ENCODE data around the gene BRI3. TPM values are rescaled to one million over a fixed set of nuclear protein-coding genes. Genes with fewer than 3 reads are reported as not detected.
"Not testable (repeated sequence)": the region's sequence is repeated elsewhere in the genome, so short reads cannot be mapped to it uniquely, and the experiment has no call there.

BRI3 gene
- total RNA-seq, 1 experiment from 2014 or later: 84.4 TPM

DNA sequence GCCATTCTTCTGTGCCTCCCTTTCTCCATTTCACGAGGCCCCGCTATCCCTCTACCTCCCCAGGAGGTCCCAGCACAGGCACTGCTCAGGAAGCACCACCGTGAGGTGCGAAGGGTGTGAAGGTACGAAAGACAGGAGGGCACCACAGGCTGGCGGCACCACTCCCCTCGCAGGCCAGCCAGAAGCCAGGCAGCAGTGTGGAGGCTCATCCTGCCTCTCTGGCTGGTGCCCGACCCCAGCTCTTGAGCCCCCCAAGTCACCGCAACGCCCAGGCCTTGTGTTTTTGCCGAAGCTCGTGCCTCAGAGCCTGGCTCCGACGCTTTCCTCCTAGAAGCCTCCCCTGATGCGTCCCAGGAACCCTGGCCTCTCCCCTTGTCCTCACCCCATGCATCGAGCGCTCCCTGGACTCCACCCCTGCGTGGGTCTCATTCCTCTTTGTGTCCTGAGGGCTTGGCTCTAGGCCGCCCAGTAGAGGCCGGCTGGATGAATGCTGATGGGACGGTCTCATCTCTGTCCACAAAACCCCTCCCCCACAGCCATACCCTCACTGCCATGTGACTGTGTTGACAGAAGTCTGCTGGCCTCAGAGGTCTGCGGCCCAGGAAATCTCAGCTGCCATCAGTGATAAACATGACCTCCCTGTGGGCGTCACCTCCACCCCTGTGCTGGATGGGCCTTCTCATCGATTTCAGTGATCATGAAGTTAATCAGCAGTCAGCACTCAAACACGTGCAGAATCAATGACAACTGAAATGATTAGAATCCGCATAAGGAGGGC lies 19.3 kb downstream of the BRI3 start:
- in situ Hi-C loops (cut with HindIII; ENCODE audit: low pct_unique_long_range_greater_than_20kb, low sequenced_read_pairs): no loop called here
- DNase-seq (ENCODE audit: low read depth): no peak

DNA sequence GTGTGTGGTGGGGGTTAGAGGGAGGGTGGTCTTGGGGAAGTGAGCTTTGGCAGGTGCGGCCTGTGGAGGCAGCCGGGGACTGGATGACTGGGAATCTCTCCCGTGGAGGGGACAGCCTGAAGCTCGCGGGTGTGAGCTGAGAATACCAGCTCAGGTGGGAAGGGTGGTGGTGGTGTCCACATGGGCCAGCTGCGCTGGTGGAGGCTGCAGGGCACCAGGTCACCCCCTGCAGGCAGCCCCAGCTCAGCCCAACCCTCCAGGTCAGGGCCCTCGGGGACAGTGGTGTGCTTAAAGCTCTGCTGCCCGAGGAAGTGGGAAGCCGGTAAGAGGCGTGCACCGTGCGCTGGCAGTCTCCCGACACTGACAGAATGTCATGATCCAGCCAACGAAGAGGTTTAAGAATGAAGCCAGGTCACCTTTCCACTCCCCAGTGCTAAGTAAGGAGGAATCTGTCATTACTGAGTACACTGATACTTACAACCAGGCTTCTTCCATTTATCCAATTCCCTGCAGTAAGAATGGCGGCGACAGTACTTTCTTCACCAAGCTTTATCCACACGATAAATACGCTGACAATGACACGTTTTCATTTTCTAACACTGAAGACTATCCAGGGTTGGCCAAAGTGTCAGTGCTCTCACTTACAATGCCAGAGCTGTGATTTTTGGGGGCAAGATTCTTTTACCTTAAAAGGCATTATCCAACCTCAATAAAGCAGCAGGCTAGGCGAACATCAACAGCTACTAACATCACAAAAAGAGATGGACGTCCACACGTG lies 20.4 kb downstream of the BRI3 start:
- DNase-seq (ENCODE audit: low read depth): no peak
- in situ Hi-C loops (cut with HindIII; ENCODE audit: low pct_unique_long_range_greater_than_20kb, low sequenced_read_pairs): no loop called here

DNA sequence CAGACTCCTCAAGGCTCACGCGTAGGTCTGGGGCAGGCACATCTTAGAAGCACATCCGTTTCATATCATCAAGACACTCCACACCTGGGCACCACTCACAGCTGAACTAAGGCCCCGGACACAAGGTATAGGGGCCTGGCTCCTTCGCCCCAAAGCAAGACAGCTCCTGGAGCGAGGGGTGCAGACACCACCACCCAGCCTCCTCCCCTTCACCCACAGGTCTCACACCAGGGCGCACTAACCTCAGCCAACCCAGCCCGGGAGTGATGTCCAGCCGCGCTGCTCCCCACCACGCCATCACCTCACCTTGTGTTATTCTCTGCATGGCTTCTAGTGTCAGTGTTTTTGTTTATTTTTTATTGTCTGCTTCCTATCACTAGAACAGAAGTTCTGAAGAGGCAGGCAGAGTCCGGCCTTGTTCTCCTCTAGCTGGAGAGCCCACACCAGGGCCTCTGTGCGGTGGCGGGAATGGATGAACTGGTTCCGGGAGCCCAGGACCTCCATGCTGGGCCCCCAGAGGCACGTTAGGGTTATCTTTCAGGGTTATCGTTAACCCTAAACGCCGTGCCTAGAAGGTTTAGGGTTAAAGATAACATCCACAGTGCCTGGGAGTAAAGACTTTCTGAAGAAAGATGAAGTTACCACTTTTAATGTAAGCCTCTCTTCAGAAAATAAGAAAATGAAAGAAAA lies 21.8 kb downstream of the BRI3 start:
- DNase-seq (ENCODE audit: low read depth): no peak
- in situ Hi-C loops (cut with HindIII; ENCODE audit: low pct_unique_long_range_greater_than_20kb, low sequenced_read_pairs): no loop called here

DNA sequence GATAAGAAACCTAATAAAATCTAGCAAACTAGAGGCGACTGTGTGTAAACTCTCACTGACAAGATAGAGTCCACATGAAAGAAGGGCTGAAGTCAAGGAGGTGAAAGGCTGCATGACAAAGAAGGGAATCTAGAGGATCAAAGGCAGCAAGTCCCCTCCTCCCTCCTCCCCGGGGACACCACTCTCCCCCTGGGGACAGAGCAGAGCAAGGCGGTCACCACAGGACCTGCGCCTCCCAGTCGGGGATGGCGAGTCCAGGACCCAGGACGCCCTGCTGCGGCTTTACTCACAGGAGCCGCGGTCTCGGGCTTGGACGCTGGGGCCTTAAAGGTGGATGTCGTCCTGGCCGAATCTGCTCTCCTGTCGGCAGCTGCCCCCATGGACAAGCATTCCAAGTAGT lies 22.4 kb downstream of the BRI3 start:
- DNase-seq (ENCODE audit: low read depth): no peak
- in situ Hi-C loops (cut with HindIII; ENCODE audit: low pct_unique_long_range_greater_than_20kb, low sequenced_read_pairs): no loop called here

DNA sequence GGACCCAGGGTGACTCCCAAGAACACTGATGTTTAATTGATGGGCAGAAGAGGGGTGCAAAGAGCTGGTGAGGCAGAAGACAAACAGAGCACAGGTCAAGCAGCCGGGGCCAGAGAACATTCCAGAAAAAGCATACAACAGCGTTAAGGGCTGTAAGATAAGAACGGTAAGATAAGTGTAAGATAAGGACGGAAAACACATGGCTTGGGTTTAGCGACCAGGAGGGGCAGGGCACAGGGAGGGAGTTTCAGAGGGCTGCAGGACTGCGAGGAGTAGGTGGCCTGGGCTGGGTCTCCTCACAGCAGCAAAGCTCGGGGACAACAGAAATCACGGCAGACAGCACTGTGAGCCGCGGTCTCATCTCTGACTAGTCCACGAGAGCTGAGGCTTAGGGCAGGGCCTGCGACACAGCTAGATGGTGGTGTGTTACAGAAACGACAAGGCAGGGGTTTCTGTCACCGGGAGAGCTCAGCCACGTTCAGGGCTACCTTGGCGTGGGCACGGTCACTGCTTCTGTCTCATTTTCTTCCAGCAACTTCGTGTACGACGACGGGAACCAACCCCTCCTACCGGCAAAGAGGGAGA lies 24.6 kb downstream of the BRI3 start:
- no peak for DNase-seq (ENCODE audit: low read depth)
- in situ Hi-C loops (cut with HindIII; ENCODE audit: low pct_unique_long_range_greater_than_20kb, low sequenced_read_pairs): no loop called here

DNA sequence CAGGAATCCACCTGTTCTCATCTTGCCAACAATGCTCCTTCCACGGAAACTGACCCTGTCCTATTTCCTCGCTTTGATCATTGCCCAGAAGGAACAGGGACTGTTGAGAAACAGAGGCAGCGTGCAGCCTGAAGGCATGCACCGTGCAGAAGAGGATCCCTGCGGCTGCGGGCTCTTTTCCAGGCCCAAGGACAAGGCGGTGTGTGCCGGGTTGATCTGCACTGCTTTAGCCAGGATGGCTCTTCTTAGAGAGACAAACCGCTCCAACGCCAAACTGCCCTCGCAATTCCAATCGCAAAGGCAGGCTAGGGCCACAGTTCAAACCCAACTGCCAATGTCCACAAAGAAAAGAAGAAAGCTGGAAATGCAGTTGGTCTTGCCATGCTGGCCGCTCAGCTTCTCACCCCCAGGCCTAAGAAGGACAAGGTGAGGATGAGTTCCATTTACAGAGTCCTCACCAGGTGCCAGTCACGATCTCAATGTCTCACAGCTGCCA lies 26.5 kb downstream of the BRI3 start:
- DNase-seq (ENCODE audit: low read depth): no peak
- in situ Hi-C loops (cut with HindIII; ENCODE audit: low pct_unique_long_range_greater_than_20kb, low sequenced_read_pairs): no loop called here

DNA sequence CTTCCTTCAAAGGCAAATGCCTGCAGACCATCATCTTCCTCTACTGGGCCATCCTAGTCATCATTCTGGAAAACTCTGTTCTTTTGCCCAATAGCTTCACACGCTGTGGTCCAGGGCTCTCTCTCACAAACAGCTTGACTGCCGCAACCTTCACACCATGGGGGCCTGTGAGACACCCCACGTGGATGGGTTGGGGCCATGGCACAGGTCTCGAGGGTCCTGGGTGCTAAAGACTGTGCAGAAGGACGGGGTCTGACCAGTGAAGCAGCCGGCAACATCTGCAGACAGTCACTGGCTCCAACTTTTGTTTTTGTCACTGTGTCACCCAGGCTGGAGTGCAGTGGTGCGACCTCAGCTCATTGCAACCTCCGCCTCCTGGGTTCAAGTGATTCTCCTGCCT lies 28.1 kb downstream of the BRI3 start:
- no peak for DNase-seq (ENCODE audit: low read depth)
- in situ Hi-C loops (cut with HindIII; ENCODE audit: low pct_unique_long_range_greater_than_20kb, low sequenced_read_pairs): no loop called here

DNA sequence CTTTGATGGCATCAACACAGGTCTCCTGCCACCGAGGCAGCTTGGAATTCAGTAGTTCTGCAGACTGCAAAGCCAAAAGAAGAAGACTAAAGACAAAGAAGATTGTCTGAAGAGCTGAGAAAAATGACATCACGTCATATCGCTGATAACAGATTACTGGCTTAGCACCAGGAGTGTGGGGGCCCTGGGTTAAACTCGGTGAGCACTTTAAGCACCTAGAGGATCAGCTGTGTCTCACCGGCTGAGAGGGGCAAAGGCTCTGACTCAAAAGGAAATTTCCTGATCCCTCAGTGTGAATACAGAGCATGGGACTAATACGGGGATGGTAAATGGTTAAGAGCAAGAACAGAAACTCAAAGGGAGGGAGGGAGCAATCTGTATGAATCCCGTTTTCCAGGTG lies 30.7 kb downstream of the BRI3 start:
- in situ Hi-C loops (cut with HindIII; ENCODE audit: low pct_unique_long_range_greater_than_20kb, low sequenced_read_pairs): no loop called here
- DNase-seq (ENCODE audit: low read depth): no peak

DNA sequence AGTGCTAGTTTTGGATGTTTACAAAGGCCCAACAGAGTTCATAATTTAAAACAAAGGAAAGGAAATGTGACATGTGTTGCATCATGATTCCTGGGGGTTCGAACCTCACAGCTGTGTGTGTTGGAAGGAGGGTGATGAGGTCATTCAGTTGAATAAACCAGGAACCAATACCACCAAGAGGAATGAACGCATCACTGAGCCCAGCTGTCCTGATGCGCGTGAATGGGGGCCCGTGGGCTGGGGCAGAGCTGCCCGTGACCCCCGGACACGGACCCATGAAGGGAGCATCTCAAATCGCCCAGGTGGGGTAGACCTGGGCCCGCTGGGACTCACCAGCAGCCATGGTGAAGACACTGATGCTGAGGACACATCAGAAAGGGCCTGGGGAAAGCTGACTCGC lies 33.0 kb downstream of the BRI3 start:
- in situ Hi-C loops (cut with HindIII; ENCODE audit: low pct_unique_long_range_greater_than_20kb, low sequenced_read_pairs): no loop called here
- DNase-seq (ENCODE audit: low read depth): no peak

DNA sequence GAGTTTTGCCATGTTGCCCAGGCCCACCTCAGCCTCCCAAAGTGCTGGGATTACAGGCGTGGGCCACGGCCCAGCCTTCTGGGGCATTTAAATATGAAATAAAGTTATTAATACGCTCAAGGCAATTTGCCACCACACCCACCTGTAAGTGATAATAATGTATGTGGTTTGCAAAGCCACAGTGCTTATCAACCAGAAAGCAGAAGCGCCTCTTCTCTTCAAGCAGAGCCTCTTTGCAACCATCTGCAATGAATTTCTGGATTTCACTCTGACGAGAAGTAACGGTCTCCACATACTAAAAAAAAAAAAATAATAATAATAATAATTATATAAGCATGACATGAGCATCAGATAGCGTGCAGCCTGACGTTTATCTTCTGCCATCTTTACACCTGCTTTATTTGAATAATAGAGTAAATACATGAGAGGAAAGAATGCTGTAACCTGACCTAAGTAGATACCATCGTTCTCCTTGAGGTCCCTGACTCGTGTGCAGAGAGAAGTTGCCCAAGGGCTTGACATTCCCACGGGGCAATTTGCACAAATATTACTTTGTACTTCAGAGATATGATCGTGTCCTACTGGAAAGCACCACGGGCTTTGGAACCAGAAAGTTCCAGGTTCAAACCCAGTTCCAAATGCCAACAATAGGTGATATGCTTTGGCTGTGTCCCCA lies 34.0 kb downstream of the BRI3 start:
- in situ Hi-C loops (cut with HindIII; ENCODE audit: low pct_unique_long_range_greater_than_20kb, low sequenced_read_pairs): no loop called here
- no peak for DNase-seq (ENCODE audit: low read depth)

DNA sequence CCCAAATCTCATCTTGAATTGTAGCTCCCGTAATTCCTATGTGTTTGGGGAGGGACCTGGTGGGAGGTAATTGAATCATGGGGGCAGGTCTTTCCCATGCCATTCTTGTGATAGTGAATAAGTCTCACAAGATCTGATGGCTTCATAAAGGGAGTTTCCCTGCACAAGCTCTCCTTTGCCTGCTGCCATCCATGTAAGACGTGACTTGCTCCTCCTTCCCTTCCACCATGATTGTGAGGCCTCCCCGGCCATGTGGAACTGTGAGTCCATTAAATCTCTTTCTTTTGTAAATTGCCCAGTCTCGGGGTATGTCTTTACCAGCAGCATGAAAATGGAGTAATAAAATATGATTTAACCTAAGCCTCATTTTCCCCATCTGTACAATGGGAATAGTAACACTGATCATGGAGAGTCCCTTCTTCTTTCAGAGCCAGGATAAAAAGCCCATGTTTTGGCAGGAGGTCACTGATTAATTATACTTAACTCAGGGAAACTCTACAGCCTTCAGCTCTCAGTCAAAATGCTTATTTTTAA lies 34.6 kb downstream of the BRI3 start:
- in situ Hi-C loops (cut with HindIII; ENCODE audit: low pct_unique_long_range_greater_than_20kb, low sequenced_read_pairs); DNase-seq (ENCODE audit: low read depth): not testable (repeated sequence)

DNA sequence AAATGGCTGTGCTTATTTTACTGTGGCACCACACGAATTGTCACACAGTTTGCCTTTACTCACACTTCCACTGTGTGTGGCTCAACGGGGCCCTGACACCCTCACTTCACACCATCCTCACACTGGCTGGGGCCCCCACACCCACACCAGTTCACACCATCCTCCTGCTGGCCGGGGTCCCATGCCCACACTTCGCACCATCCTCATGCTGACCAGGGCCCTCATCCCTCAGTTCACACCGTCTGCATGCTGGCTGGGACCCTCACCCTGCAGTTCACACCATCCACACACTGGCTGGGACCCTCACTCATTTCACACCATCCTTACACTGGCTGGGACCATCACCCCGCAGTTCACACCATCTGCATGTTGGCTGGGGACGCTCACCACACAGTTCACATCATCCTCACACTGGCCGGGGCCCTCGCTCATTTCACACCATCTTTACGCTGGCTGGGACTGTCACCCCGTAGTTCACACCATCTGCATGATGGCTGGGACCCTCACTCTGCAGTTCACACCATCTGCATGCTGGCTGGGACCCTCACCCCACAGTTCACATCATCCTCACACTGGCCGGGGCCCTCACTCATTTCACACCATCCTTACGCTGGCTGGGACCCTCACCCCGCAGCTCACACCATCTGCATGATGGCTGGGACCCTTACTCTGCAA lies 36.0 kb downstream of the BRI3 start:
- in situ Hi-C loops (cut with HindIII; ENCODE audit: low pct_unique_long_range_greater_than_20kb, low sequenced_read_pairs): no loop called here
- no peak for DNase-seq (ENCODE audit: low read depth)

DNA sequence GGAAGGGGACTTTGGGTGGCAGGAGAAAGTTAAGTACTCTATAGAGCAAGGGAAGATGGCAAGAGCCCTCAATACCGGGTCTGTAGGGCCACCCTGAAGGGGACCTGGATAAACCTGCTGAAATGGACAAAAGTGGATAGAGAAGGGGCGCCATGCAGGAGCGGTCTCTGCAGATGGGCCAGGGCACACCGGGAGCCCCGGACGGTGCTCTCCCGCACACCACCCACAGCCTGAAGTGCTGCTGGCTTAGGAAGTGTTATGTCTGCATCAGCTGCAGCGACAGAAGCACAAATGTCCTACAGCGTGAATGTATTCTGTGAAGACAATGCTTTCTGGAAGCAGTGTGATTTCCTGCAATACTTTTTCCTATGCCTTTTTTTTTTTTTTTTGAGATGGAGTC lies 37.7 kb downstream of the BRI3 start:
- DNase-seq (ENCODE audit: low read depth): no peak
- in situ Hi-C loops (cut with HindIII; ENCODE audit: low pct_unique_long_range_greater_than_20kb, low sequenced_read_pairs): no loop called here

DNA sequence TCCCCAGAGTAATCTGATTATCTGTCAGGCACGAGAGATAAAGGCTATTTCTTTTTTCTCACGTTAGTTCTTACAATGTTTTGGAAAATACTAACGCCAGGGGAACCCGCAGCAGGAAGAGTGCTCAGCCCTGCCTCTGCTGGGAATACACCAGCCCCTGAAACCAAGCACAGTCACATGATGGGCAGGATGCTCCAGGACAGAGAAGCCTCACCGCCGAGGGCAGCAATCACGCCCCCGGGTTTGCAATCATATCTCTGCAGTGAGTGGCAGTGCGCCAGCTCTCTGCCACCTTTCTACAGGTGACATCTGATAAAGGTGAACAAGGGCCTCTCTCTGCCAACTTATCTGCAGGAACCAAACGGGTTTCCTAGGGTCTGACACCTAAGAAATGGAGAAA lies 39.8 kb downstream of the BRI3 start:
- in situ Hi-C loops (cut with HindIII; ENCODE audit: low pct_unique_long_range_greater_than_20kb, low sequenced_read_pairs): no loop called here

DNA sequence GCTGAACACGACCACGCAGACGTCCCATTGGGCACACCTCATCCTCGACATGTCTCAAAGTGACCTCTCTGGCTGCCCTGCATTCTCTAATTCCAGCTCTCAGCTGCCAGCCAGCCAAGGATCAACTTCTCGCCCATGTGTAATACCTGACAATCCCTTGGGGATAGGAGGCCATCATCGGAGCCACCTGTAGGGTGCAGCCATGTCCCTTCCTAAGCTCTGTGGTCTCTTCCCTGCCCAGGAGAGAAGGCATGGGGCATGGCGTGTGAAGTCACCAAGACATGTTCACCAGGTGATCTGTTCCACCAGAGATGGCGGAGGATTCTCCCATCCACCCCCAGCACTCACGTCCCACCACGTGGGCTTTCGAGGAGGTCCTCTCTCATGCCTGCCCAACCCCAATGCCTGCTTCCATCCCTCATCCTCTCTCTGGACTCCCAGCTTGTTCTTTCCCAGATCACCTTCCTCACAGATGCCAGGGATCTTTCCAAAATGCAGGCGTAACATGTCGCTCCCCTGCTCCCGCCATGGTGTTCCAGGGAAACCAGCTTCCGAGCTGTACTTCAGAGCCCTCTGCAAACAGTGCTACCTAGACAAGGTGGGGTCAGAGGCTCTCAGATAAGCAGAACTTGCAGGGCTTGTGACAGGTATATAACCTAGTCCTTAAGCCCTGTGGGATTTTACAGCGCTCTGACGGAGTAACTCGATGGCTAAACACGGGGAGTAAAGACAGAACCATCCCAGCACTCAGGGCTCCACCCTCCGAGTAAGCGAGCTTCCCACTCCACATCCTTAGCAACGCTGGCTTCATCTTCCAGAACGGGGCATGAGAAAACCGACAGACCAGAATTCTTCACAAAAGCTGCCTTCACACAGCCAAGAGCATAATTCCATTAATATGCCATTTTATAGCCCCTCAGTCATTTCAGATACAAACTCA lies 41.1 kb downstream of the BRI3 start:
- in situ Hi-C loops (cut with HindIII; ENCODE audit: low pct_unique_long_range_greater_than_20kb, low sequenced_read_pairs): no loop called here

More for the DNA sequence above, 39.8 kb downstream of the BRI3 start:
- no peak for DNase-seq (ENCODE audit: low read depth)

DNA sequence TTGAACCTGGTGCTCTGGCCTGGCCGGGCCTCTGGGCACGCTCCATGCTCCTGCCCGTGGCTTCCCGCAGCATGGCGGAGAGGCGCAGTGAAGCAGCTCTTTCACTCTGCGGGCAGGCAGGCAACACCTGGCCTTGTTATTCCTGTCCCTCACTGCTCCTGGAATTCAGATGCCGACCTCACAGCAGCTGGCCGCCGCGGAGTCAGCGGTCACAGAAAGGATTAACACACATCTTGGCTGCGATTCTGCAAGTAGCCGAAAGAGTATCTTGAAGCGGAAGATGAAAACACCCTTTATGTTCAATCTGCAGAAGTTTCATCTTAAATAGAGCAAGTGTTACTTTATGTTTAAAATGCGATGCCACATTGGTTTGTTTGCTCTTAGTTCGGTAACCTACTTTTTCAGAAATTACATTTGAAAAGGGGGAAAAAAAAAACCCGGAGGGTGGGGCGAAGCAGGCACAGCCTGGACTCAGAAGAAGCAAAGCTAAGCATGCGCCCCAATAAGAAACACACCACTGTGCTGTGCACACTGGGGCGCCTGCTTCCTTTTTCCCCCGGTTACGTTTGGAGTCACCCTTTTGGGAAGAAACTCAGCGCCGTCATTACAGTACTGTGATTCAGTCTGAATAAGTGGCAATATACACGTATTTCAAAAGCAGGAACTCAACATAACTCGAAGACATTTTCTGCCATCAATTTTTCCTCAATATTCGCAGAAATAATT lies 42.3 kb downstream of the BRI3 start:
- in situ Hi-C loops (cut with HindIII; ENCODE audit: low pct_unique_long_range_greater_than_20kb, low sequenced_read_pairs): no loop called here
- DNase-seq (ENCODE audit: low read depth): no peak

More for the DNA sequence above, 41.1 kb downstream of the BRI3 start:
- no peak for DNase-seq (ENCODE audit: low read depth)
